Right lobe of liver (tissue), 6 donors: ENCODE results near the gene LCOR. TPM values are rescaled to one million over a fixed set of nuclear protein-coding genes. Genes with fewer than 3 reads are reported as not detected.

Source experiments
- ATAC-seq, 4 donors: fragments of 200-7000 bp; cut with Tn5 transposase; one replicate each; pipeline ENCODE4 v1.9.1; 2020; ENCODE audit warnings: mild to moderate bottlenecking in 4 of 4, moderate library complexity in 4 of 4
- DNase-seq, 3 donors: peaks; one replicate each; pipeline ENCODE4 v3.0.0-alpha.2; 2020
- H3K27ac ChIP-seq, 3 donors: fragments of 200-600 bp; one replicate each; pipeline ENCODE4 v1.8.0; 2022
- H3K27me3 ChIP-seq, 2 donors: fragments of 200-600 bp; one replicate each; pipeline ENCODE4 v1.8.0; 2022
- H3K36me3 ChIP-seq, 4 donors: fragments of 200-600 bp; sonication (generic) in 1 of 4; one replicate each; pipeline versions ENCODE4 v1.5.1 to v1.8.0; 2017 to 2022; ENCODE audit warnings: control low read depth in 1 of 4
- H3K4me1 ChIP-seq, 4 donors: fragments of 200-600 bp; sonication (generic) in 1 of 4; one replicate each; pipeline versions ENCODE4 v1.5.1 to v1.8.0; 2017 to 2022; ENCODE audit warnings: control low read depth in 1 of 4
- H3K4me3 ChIP-seq, 3 donors: fragments of 200-600 bp; one replicate each; pipeline ENCODE4 v1.8.0; 2022
- H3K9me3 ChIP-seq, 4 donors: fragments of 200-600 bp; sonication (generic) in 1 of 4; one replicate each; pipeline versions ENCODE4 v1.5.1 to v1.8.0; 2017 to 2022; ENCODE audit warnings: control low read depth in 1 of 4
- POLR2A ChIP-seq: fragments of 450-650 bp; IDR thresholded peaks from one replicate; pipeline ENCODE4 v1.6.1; 2017; ENCODE audit warnings: antibody characterized with exemption, mild to moderate bottlenecking
- WGBS: methylation state at CpG from one replicate; pipeline ENCODE4 v1.1.6; 2018; ENCODE audit warnings: low coverage, low lambda C conversion rate; ENCODE audit not compliant: insufficient coverage; ENCODE audit errors: missing lambda C conversion rate; 5-methylcytosine and 5-hydroxymethylcytosine counted together
- intact Hi-C, 2 donors: fragments of 100-400 bp; cut with DNase I; formaldehyde crosslinking; loops; one replicate each; pipeline versions ENCODE4 v1.11.2 to v1.14.1; 2022
- total RNA-seq, 6 experiments: library from RNA; depleted of rRNA in 2 of 6; stranded (reverse); fragments of >200 nt in 2 of 6; fragmentation: NEBNext Ultra II Directional in 3 of 6; extraction: Animal tissue kit (Norgen Biotek cat#: 25700) in 3 of 6; gene quantifications; one replicate each; pipeline versions ENCODE4 v1.1.0 to v1.2.4, GENCODE V29; 2016 to 2023
- TF ChIP-seq, protein P1 (sequence below), 4 donors: fragments of 200-600 bp in 3 of 4; fragments of 450-650 bp in 1 of 4; IDR thresholded peaks; one replicate each; pipeline versions ENCODE4 v1.5.1 to v1.8.0; 2016 to 2022; ENCODE audit warnings: antibody characterized with exemption in 4 of 4, mild to moderate bottlenecking in 2 of 4
- donor health status: DM: no; HTN: yes; CAD: no.
- donor health status: DM: no; HTN: no; CAD: no.
- donor health status: DM: no; HTN: no; CAD: no.
- donor health status: DM: no; HTN: yes; CAD: no.
- donor health status: DM: no; HTN: yes; CAD: no.

Gene LCOR
- total RNA-seq, 6 experiments from 2014 or later, result 8.6 to 16.3 (median 12.9) TPM

- intact Hi-C loops, result no loop called here
- Histone ChIP-seq H3K36me3 (no peaks in the 10 kb centered on the region), H3K4me1 (no peaks in the 10 kb centered on the region), H3K9me3 (no peaks in the 10 kb centered on the region), H3K27me3 (no peaks in the 10 kb centered on the region), H3K27ac (no peak overlapping the region), H3K4me3 (no peak overlapping the region)
- ATAC-seq (no peak), DNase-seq (no peak)
- WGBS, result 100% methylated on average over 1 of the region's 3 CpGs
- TF ChIP-seq, protein P1, sequence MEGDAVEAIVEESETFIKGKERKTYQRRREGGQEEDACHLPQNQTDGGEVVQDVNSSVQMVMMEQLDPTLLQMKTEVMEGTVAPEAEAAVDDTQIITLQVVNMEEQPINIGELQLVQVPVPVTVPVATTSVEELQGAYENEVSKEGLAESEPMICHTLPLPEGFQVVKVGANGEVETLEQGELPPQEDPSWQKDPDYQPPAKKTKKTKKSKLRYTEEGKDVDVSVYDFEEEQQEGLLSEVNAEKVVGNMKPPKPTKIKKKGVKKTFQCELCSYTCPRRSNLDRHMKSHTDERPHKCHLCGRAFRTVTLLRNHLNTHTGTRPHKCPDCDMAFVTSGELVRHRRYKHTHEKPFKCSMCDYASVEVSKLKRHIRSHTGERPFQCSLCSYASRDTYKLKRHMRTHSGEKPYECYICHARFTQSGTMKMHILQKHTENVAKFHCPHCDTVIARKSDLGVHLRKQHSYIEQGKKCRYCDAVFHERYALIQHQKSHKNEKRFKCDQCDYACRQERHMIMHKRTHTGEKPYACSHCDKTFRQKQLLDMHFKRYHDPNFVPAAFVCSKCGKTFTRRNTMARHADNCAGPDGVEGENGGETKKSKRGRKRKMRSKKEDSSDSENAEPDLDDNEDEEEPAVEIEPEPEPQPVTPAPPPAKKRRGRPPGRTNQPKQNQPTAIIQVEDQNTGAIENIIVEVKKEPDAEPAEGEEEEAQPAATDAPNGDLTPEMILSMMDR (IDR thresholded peaks at IDR 0.05), result no peak
- no peak for TF ChIP-seq POLR2A
These were observed 155.7 kb downstream of the LCOR start for GRCh38 chr10:96987842-96988175.

DNA sequence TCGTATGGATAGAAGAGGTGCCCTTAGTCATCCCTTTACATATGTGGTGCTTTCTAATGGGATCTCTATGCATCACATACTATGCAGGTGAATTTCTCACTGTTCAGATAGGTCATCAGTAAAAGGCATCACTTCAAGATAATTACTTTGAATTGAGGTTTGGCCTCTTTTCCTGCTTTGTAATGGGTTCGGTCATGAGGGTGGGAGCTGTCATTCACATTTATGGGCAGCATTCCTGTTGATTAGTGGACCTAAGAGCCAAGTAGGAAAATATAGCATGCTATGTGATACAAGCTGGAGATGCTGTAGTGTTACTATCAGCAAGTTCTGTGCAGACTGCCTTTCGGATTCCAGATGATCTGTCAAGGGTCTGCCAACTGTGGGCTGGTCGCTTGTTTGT is 156.3 kb downstream of the LCOR start:
- intact Hi-C loops, result no loop called here
- H3K4me1 ChIP-seq, result no peaks in the 10 kb centered on the region
- no peaks in the 10 kb centered on the region for H3K36me3 ChIP-seq
- WGBS, result 68% methylated on average over 4 of the region's 4 CpGs
- ATAC-seq (no peak), DNase-seq (no peak)
- H3K9me3 ChIP-seq, result no peaks in the 10 kb centered on the region
- no peaks in the 10 kb centered on the region for H3K27me3 ChIP-seq
- H3K4me3 ChIP-seq, result no peak overlapping the region
- H3K27ac ChIP-seq, result no peak overlapping the region
- TF ChIP-seq POLR2A, result no peak
- TF ChIP-seq, protein P1 (IDR thresholded peaks at IDR 0.05), result no peak

DNA sequence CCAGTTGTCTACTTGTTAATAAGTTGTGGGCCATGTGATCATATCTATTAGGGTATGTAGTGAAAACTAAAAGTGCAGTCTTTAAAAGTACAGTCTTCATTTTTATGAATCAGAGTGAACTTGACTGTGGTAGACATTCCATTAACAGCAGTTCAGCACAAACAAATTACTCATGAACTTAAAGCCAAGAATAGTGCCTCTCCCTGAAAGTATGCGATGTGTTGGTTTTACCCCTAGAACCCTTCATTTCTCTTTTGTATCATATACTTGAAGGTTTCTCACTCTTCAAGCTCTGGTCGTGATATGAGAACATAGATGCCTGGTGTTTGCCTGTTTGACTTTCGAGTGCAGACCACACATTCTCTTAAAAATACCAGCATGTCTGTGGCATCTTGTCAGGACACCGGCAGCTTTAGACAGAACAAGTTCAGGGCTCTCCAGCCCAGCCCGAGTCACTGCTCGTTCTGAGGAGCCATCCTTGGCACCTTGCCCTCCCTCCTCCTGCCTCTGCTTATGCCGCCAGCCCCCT is 159.3 kb downstream of the LCOR start:
- Histone ChIP-seq H3K27me3 (no peaks in the 10 kb centered on the region), H3K4me1 (no peaks in the 10 kb centered on the region), H3K4me3 (no peak overlapping the region), H3K9me3 (no peaks in the 10 kb centered on the region), H3K36me3 (no peaks in the 10 kb centered on the region), H3K27ac (no peak overlapping the region)
- no peak for TF ChIP-seq POLR2A
- TF ChIP-seq, protein P1 (IDR thresholded peaks at IDR 0.05), result no peak
- DNase-seq (no peak), ATAC-seq (no peak)
- WGBS, result 68% methylated on average over 6 of the region's 7 CpGs
- intact Hi-C loops, result no loop called here

- DNase-seq (no peak), ATAC-seq (no peak)
- no peaks in the 10 kb centered on the region for H3K9me3 ChIP-seq
- intact Hi-C loops, result no loop called here
- no peak overlapping the region for H3K27ac ChIP-seq
- H3K4me1 ChIP-seq, result peaks cover 0 to 4% (median 0%) of the 10 kb centered on the region in 4 donors
- H3K36me3 ChIP-seq, result no peaks in the 10 kb centered on the region
- no peak overlapping the region for H3K4me3 ChIP-seq
- H3K27me3 ChIP-seq, result no peaks in the 10 kb centered on the region
- 83% methylated on average over 1 of the region's 1 CpG for WGBS
- TF ChIP-seq, protein P1 (IDR thresholded peaks at IDR 0.05), result no peak
- no peak for TF ChIP-seq POLR2A
These were observed 160.6 kb downstream of the LCOR start for GRCh38 chr10:96992721-96993120.

DNA sequence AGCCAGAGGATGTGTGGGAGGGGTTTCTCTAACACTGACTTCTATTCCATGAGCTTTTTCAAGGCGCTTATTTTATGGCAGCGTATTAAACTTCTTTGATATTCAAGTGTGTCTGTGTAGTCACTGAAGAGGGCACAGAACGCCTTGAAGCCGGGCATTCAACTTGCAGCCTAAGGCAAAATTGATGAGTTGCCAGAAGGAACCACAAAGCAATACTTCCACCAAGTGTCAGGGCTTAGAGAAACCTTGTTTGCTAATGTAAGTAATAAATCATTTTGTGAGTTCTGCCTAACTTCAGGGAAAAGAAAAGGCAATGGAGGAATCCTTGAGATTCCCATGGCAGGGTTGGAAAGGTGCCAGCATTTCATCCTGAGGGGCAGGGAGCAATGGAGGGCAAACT is 163.8 kb downstream of the LCOR start:
- no peak overlapping the region for H3K27ac ChIP-seq
- DNase-seq, result no peak
- H3K27me3 ChIP-seq, result no peaks in the 10 kb centered on the region
- H3K4me1 ChIP-seq, result peaks cover 0 to 21% (median 9%) of the 10 kb centered on the region in 4 donors
- H3K4me3 ChIP-seq, result no peak overlapping the region
- no peaks in the 10 kb centered on the region for H3K9me3 ChIP-seq
- ATAC-seq, result no peak
- intact Hi-C loops, result no loop called here
- no peak for TF ChIP-seq POLR2A
- TF ChIP-seq, protein P1 (IDR thresholded peaks at IDR 0.05), result no peak
- WGBS, result 71% methylated on average over 4 of the region's 4 CpGs
- no peaks in the 10 kb centered on the region for H3K36me3 ChIP-seq
